ENCODE results near the gene NELFCD.

Gene NELFCD

GRCh38 chr20:59042151-59042795 lies 61.2 kb downstream of the NELFCD start, which contains the start of gene PRELID3B:
PRELID3B (minus strand) TSS chr20:59042786; CDS start chr20:59042730, 56 bp downstream.
- no peak for DNase-seq (ENCODE audit: low read depth)
- peak within 1 kb of the TSS; percentile 71 for H3K4me3 ChIP-seq (ENCODE audit: low read length)
- TF ChIP-seq CTCF (conservative IDR thresholded peaks at IDR 0.05; ENCODE audit: low read depth, low read length) = no peak

- DNase-seq (ENCODE audit: low read depth) = peak; percentile 43
- peak overlapping the region; percentile 71 for H3K4me3 ChIP-seq (ENCODE audit: low read length)
- TF ChIP-seq CTCF (conservative IDR thresholded peaks at IDR 0.05; ENCODE audit: low read depth, low read length) = no peak
Measured at GRCh38 chr20:59042796-59043631, 62.0 kb downstream of the NELFCD start.

- TF ChIP-seq CTCF (conservative IDR thresholded peaks at IDR 0.05; ENCODE audit: low read depth, low read length) = no peak
- no peak overlapping the region for H3K4me3 ChIP-seq (ENCODE audit: low read length)
- no peak for DNase-seq (ENCODE audit: low read depth)
Measured at GRCh38 chr20:59043698-59044097, 62.6 kb downstream of the NELFCD start.

- DNase-seq (ENCODE audit: low read depth) = no peak
- no peak for TF ChIP-seq CTCF (conservative IDR thresholded peaks at IDR 0.05; ENCODE audit: low read depth, low read length)
- H3K4me3 ChIP-seq (ENCODE audit: low read length) = no peak overlapping the region
Measured at GRCh38 chr20:59044295-59044694, 63.2 kb downstream of the NELFCD start.

Measured in retinal pigment epithelial cell (primary cell).